GM21717 (cell line): ENCODE results near the gene SCD5.

Source experiments
- ATAC-seq: cut with Tn5 transposase; IDR thresholded peaks from one replicate; pipeline ENCODE4 v1.9.1; 2021; ENCODE audit warnings: mild to moderate bottlenecking, moderate library complexity; ENCODE audit not compliant: unreplicated experiment

SCD5 gene

DNA sequence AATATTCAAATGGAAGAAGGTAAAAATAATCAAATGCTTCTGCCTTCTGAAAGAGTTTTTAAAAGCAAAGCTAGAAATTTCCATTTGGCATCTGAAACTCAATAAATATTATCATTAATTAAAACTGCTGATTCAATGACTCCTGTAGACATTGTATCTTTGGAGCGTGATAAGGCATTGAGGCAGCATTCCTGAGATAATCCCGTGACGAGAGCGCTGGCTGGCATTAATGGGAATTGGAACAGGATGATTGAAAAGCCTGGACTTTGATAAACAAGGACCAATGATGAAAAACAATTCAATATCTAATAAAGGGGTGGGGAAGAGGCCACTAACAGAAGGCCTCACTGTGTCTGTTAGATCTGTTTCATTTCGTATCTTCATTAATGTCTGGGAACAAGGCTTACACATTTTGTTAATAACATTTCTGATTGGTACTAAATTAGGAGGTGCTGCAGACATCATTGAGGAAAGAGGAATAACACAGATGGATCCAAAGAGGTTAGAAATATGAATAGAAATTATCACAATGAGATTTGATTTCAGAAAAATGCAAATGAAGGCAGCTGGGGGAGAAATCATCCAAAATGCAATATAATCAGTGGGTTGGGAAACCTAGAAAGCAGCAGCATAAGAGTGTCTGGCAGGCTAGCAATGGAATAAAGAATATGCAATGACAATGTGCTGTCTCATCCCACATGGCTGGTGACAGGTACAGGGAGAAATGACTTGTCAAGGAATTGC, 102.3 kb downstream of the SCD5 start:
- no peak for ATAC-seq

DNA sequence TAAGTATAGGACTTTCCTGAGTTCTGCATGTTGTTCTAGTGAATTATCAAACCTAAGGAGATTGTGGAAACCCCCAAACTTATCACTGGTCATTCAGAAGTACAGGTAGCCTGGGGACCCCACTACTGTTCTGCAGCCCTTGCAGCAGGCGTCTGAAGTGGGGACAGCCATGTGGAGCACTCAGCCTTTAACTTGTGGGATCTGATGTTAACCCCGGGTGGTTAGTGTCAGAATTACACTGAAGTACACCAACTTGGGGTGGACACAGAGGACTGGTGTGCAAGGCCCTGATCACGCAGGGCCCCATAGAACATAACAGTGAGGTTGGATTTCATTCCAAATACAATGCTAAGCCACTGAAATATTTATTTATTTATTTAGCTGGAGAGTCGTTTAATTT, 103.7 kb downstream of the SCD5 start:
- ATAC-seq: no peak

DNA sequence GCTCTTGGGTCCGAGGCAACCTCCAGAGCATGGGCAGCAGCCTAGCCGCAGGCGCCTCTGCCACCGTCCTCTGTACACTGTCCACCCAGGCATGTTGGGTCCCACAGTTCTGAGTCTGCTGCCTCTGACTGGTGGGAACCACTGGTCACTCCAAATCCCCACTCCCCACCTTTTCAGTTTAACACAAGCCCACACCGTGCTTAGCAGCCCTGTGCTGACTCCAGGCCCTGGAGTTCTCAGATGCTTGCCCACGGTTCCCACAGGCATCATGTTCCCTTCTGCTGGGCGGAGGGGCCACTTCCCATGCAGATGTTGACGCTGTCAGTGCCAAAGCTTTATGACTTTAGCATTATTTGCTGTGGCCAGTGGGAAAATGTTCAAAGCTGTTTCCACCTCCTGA, 104.5 kb downstream of the SCD5 start:
- ATAC-seq: no peak

DNA sequence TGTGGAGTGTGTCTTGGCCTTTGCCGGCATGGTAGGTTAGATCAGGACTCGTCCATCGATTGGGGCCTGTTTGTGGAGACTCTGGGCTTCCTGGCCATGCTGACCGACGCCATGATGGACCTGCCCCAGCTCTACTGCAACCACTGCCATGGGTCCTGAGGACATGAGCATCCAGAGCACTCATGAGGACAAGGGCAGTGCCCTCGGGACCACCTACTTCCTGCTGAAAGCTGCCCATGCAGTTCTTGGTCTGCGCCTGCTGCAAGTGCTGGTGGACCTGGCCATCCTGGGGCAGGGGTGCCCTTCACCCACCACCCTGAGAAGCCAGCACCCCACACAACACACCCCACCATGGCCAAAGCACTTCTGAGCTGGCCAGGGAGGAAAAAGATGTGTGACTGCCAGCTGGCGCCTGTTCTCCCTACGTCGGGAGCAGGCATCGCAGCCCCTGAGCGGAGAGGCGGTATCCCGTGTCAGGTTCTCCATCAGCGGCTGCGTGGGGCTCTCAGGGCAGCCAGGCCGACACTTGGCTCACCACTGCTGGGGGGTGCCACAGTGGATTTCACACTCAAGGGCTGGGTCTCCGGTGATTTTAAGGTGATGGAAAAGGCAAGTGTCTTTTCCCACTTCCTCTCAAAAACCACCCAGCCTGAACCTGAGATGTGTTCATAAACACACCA, 106.4 kb downstream of the SCD5 start:
- no peak for ATAC-seq

DNA sequence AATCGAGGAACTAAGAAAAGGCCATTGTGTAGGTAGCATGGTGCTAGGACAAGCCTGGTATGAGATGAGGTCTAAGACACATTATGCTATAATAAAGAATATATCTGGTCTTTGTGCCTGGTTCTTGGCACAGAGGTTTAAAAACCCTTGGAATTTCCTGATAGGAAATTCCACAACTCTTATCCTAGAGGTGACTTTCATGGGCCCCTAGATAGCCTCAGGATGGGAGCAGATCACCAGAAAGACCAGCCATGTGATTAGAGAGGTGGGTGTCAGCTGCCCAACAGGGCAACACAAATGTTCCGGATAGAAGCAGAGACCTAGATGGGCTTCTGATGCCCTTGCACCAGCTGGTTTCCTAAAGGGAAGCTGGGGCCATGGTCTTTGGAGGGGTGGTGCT, 107.2 kb downstream of the SCD5 start:
- ATAC-seq: no peak

DNA sequence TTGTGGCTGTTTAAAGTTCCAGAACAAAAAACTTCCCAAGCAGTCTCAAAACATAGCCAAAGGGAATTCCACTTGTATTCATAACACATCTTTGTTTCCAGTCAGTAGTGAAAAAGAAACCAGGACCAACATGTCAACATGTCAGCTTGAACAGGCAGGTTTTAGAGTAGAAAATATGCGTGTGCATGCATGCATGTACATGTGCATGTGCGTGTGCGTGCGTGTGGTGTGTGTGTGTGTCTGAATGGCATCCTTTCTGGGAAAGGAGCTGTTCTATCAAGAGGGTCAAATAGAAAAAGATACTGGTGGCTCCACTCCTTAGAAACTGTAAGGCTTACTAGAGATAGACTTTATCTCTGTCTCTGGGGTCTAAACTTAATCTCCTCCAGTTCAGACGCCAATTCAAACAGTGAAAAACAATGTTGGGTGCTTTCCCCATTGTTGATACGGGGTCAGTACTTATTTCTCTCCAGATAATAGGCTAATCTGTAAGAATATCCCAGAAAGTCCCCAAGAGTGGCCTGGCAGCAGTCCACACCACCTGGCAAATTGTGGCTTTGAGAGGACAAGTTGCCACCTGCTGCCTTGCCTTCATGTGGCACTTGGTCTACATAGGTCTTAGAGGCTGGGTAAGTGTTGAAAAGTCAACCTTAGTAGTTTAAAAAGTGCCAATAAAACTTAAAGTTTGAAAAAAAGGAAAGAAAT, 110.4 kb downstream of the SCD5 start:
- ATAC-seq: no peak

DNA sequence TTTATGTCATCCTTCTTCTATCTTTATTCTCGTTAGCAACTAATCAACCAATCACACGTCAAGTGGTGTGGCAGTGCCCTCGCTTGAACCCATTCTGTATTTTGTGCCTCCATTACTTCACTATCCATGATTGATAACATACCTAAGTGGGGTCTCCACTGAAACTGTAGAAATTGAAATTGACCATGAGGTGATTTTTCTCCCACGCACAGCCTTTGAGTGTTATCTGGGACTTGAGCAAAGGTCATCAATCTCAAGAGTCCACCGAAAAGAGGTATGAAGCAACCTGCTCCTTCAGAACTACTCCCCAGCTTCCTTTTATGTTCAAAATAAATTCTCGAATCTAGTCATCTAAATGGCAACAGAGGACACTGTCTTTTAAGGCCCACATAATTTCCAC, 111.1 kb downstream of the SCD5 start:
- no peak for ATAC-seq

DNA sequence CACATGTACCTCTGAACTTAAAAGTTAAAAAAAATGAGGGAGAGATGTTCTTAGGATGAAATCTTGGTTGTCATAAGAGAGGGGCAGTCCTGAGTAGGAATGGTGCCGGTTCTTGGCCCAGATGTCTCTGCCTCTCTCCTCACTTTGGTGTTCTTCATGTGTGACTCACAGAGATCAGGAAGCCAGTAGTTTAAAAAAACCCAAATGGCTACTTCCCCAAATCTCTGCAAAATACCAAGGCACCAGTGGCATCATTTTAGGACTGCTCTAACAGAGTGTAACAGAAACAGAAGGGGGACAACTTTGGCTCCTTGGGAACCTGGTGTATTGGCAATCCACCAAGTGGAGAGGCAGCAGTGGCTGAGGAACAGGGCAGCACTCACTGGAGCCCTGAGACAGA, 116.8 kb downstream of the SCD5 start:
- no peak for ATAC-seq

DNA sequence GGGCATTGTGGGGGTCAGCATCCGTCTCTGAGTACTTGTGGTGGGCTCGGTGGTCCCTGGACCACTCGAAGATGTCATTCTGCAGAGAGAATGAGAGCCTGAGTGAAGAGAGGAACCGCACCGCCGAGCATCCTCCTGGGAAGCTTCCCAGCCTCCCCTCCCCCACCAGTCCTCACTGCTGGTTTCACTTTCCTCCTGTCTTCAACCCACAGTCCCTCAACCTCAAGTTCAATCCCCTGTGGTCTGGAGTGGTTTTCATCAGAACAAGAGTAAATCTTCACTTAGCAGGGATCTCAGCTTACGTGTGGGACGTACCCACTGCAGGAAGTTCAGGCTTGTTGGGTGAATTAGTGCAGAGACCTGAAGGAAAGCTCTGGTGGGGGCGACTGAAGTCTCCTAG, 117.8 kb downstream of the SCD5 start:
- ATAC-seq: no peak

DNA sequence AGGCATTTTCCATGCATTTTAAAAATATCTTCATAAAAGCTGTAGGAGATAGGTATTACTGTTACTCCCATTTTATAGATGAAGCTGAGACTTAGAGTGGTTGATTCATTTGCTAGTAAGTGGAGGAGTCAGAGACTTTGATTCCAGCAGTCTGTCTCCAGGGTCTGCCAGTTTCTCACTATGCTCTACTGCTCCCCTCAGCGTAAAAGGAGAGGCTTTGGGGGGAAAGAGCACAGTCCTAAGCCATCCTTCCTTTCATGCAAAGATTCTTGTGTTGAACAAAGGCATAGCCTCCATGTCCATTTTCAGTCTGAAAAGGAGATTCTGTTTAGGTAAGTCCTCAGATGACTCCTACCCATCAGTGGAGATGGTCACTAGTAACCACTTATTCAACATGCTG, 119.1 kb downstream of the SCD5 start:
- no peak for ATAC-seq

DNA sequence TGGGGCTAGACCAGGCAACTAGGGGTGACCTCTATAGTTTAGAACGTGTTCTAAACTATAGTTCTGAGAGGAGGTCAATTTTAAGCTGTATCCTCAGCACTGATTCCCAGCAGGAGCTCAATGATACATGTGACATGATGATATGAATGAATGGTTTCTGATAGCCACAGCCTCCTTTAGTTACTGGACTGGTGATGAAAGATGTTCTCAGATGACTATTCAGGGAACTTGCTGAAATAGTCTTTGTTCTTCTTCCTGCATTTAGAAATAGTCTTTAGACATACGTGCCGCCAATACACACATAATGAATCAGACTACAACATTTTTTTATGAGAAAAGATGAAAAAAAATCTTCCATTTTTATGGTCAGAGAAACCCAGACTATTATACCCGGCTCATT, 120.5 kb downstream of the SCD5 start:
- ATAC-seq: no peak

DNA sequence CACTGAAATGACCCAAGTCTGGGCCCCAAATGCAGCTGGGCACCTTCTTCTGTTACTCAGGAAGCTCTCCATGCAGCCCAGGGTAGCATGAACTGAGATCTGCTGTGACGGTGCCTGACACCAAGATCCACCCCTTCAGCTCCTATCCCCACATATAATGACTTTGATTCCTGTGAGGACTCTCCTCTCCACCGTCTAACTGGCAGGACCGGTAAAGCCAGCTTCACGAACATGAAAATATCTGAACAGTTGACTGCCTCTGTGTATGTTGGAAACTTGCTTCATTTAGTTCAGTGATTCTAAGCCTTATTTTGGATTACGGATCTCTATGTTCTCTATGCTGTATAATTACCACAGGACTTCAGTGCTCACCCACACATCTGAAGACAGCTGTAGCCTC, 121.3 kb downstream of the SCD5 start:
- ATAC-seq: no peak

DNA sequence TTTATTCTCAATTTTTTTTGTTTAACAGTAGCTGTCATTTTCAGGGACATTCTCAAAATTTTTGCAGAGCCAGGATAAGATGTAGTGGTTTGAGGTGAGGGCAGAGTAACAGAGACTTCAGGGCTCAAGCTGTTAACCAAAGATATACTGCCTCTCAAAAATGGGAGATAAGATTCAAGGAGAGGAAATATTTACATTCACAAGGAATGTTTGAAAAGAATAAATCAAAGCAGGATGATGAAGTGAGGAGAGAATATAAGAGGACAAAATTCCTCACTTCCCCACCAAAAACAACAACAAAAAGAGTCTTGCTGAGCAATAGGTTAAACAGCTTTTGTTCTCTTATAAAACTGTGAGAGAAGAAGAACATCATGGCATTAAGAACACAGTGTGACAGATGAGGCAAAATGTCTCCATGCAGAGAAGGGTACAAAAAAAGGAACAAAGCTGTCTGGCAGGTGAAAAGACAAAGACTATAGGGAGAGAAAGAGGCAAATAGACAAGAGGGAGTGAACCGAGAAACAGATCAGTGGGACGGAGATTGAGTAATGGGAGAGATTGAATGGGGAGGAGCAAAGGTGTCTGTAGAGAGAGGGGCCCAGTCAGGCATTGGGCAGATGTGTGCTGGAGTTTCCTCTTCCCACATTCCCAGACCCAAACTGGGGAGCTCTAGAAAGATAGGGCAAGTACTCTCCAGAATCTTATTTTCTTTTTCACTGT, 130.7 kb downstream of the SCD5 start:
- ATAC-seq: no peak

DNA sequence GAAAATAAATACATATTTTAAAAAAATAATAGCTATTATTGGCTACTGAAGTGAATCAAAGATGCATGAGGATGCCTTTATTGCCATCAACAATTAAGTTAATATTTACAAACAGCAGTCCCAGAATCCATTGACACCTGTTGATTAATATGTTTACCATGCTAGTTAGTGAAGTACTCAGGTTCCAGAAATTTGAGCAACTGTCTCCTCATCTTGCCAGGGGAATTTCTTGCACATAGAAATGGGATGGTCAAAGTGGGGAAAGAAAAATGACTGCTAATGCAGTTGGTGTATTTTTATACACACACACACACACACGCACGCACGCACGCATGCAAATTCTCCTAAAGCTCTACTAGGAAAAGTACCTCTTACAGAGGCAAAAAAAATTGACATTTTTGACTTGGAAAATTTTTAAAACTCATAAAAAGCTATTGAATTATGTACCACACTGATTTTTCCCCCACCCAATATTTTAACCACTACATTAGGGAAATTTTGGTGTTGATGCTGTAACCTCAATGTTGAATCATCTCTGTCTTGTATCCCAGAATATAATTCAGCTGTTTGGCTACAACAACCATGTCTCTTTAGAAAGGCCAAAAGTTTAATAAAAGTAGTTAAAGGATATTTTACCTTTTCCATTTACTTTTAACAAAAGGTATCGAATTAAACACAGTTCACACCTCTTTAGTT, 131.5 kb downstream of the SCD5 start:
- no peak for ATAC-seq

DNA sequence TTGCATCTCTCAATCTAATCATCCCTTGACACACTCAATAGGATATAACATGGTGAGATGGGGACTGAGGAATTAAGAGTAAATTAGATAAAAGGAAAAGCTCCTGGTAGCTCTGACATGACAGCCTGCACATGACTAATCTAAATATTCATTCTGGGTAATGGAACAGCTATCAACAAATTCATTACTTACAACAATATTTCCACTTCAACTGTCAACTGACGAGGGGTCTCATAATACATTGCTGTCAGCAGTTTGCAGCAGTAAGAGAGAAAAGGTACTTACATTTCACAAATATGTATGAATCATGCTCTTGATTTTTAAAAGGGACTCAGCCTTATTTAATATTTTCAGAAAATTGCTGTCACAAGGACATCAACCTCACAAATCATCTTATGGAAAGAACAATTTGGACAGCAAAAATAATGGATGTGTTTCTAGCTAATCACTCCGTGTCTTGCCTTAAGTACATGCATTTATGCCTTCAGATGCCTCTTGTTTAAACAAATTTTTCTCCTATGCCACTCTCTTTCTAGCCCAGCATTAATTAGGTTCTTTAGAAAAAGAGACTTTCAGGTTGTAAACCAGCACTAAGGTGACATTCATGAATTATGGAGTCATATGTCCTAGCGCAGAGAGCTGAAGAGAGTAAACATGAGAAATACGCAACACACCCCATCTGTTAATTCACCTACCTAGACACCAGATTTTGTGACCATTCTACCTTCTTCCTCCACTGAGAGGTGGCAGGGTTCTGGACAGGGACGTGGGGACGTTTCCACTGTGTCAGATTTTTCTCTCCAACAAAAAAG, 137.2 kb downstream of the SCD5 start:
- no peak for ATAC-seq

DNA sequence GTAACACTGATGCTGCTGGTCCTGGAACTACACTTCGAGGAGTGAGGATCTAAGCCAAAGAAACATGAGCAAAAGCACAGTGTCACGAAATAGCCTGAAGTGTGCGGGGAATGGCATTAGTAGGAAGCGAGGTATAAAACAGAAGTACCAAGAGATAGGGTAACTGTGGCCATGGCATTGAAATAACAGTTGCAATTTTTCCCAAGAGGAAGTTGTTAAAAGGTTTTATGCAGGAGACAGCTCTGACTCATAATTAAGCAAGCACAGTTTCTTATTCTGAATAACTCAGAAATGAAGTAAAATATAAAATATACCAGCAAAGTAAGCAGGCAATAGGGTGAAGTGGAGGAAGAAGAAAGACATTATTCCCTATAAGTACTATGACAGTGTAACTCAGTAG, 146.5 kb downstream of the SCD5 start:
- ATAC-seq: no peak

DNA sequence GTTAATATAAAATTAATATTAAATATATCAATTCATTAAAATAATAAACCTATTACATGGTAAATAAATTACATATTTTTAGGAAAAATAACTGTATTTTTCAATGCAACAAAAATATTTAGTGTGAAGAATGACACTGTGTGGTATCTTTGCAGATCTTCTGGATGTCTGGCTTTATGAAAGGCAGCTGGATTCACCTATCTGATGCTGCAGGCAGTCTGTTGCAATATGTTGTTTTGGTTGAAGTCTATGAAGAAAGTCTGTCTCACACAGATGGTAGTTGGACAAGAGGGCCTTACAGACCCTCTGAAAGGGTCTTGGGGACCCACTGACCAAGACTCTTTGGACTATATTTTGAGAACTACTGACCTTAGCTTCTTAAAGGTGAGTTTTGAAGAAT, 147.7 kb downstream of the SCD5 start:
- ATAC-seq: no peak

DNA sequence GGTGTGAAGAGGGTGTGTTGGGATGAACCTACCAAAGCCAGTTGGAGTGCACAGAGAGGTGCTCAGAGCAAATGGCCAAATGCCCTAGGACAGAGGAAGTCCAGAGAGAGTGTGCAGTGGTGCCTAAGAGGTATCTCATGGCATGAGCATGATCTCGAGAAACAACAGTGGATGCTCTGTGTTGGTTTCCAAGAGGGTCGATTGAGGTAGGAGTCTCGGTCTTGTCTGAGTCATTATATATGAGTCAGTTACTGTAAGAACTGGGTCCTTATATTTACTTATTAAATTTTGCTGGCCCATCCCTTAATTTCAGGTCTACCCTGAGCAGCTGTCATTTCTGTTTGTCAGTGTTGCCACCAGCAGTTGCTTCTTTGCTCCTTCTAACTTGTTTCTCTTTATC, 150.2 kb downstream of the SCD5 start:
- ATAC-seq: no peak

DNA sequence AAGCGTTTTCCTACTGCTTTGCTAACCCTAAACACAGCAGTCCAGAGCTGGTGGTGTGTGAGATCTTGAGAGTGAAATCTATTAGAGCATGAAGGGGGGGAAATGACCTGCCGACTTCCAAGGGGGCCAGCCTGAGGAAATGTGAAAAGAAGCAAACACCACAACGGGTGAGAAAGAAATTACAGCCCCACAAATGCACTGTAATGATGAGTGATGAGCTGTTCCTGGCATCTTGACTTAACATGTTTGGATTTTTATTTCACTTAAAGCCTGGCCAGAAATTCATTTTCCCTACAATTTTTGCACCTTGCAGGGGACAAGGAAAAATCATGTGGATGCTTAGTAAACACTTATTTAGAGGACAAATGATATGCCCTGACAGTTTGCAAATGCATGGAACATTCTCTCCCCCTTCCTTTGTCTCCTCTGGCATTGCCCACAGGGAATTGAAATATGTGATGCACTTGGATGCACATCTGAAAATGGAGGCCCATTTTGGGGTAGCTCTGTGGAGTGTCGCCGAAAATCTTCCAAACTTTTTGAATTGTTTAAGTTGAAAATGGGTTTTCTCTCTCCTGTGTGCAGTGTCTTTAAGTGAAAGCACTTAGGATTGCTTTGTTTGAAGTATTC, 152.5 kb downstream of the SCD5 start:
- ATAC-seq: no peak

DNA sequence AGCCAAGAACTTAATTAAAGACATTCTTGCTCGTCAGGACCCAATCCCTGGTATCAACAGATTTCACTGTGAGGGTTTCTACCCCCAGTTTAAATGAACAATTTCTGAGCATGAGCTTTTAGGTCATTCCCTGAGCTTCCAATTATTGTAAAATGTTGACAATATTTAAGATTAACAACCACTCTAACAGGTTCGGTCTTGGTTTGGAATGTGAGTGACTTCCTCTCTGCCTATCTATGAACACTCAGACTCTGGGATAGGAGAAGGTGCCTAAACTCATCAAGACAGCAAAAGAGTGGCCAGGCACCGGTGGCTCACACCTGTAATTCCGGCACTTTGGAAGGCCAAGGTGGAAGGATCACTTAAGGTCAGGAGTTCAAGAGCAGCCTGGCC, 153.9 kb downstream of the SCD5 start:
- no peak for ATAC-seq
